CD4-positive, alpha-beta T cell treated with Interleukin-17A for 4 hours (primary cell): Measurements from ENCODE around the gene PGM1.
"Not testable (repeated sequence)": the region's sequence is repeated elsewhere in the genome, so short reads cannot be mapped to it uniquely, and the experiment has no call there.

Source experiments
- DNase-seq: peaks from one replicate; pipeline ENCODE4 v3.0.0-alpha.2; 2020; ENCODE audit warnings: mixed read lengths

The PGM1 gene

GRCh38 chr1:63593303-63593885 is at the start of gene PGM1:
Gene PGM1, plus strand, starts transcription at chr1:63593411. Its CDS starts 78 bp downstream, at chr1:63593489.
- peak; percentile 81 for DNase-seq

GRCh38 chr1:63545780-63546179 is 47.4 kb upstream of the PGM1 start:
- DNase-seq: no peak

- no peak for DNase-seq
These were observed 45.5 kb upstream of the PGM1 start for GRCh38 chr1:63547621-63548294.

GRCh38 chr1:63548303-63548702 is 44.9 kb upstream of the PGM1 start:
- DNase-seq: no peak

GRCh38 chr1:63548877-63549276 is 44.3 kb upstream of the PGM1 start:
- no peak for DNase-seq

GRCh38 chr1:63555480-63555879 is 37.7 kb upstream of the PGM1 start:
- DNase-seq: no peak

GRCh38 chr1:63557365-63557987 is 35.7 kb upstream of the PGM1 start:
- DNase-seq: peak; percentile 29

- no peak for DNase-seq
These were observed 33.9 kb upstream of the PGM1 start for GRCh38 chr1:63559357-63559756.

GRCh38 chr1:63563745-63564144 is 29.5 kb upstream of the PGM1 start:
- DNase-seq: no peak

GRCh38 chr1:63569068-63569467 is 24.1 kb upstream of the PGM1 start:
- DNase-seq: no peak

GRCh38 chr1:63569640-63570316 is 23.4 kb upstream of the PGM1 start:
- DNase-seq: no peak

GRCh38 chr1:63572686-63573085 is 20.5 kb upstream of the PGM1 start:
- not testable (repeated sequence) for DNase-seq

- DNase-seq: not testable (repeated sequence)
These were observed 18.9 kb upstream of the PGM1 start for GRCh38 chr1:63574203-63574796.

- no peak for DNase-seq
These were observed 17.8 kb upstream of the PGM1 start for GRCh38 chr1:63575340-63575826.

GRCh38 chr1:63586326-63586725 is 6.9 kb upstream of the PGM1 start:
- not testable (repeated sequence) for DNase-seq

- no peak for DNase-seq
These were observed 3.0 kb upstream of the PGM1 start for GRCh38 chr1:63590166-63590560.

GRCh38 chr1:63592536-63593302 is 492 bp upstream of the PGM1 start:
- DNase-seq: no peak

- peak; percentile 78 for DNase-seq
These were observed 835 bp downstream of the PGM1 start for GRCh38 chr1:63593886-63594605.

- no peak for DNase-seq
These were observed 2.2 kb downstream of the PGM1 start for GRCh38 chr1:63595435-63595834.

GRCh38 chr1:63599799-63600198 is 6.6 kb downstream of the PGM1 start:
- DNase-seq: no peak

- no peak for DNase-seq
These were observed 7.0 kb downstream of the PGM1 start for GRCh38 chr1:63600248-63600647.

GRCh38 chr1:63601061-63601460 is 7.8 kb downstream of the PGM1 start:
- no peak for DNase-seq
